H9 (cell line): ENCODE data around the gene LIMS4. TPM values are rescaled to one million over a fixed set of nuclear protein-coding genes. Genes with fewer than 3 reads are reported as not detected.
"Not testable (repeated sequence)": the region's sequence is repeated elsewhere in the genome, so short reads cannot be mapped to it uniquely, and the experiment has no call there.

Experiments
- DNase-seq: peaks from one replicate; pipeline ENCODE4 v3.0.0-alpha.2; 2017
- H2AFZ ChIP-seq: one replicate; pipeline ENCODE4 v1.6.1; 2013; ENCODE audit warnings: mild to moderate bottlenecking, low read length, control low read depth, moderate library complexity
- H2AK5ac ChIP-seq: 2 replicates; pipeline ENCODE4 v1.6.1; 2013; ENCODE audit warnings: low read length, control low read depth, mixed read lengths; ENCODE audit not compliant: insufficient read length
- H2BK120ac ChIP-seq: one replicate; pipeline ENCODE4 v1.6.1; 2013; ENCODE audit warnings: low read depth, mild to moderate bottlenecking, low read length, control low read depth, inconsistent platforms; ENCODE audit not compliant: poor library complexity, severe bottlenecking
- H2BK12ac ChIP-seq: 2 replicates; pipeline ENCODE4 v1.6.1; 2013; ENCODE audit warnings: low read length, control low read depth, mixed read lengths, low read depth; ENCODE audit not compliant: insufficient read length
- H2BK15ac ChIP-seq: 2 replicates; pipeline ENCODE4 v1.6.1; 2013; ENCODE audit warnings: low read depth, low read length, control low read depth
- H2BK20ac ChIP-seq: one replicate; pipeline ENCODE4 v1.6.1; 2013; ENCODE audit warnings: low read depth, mild to moderate bottlenecking, low read length, control low read depth, inconsistent platforms; ENCODE audit not compliant: poor library complexity, severe bottlenecking
- H2BK5ac ChIP-seq: 2 replicates; pipeline ENCODE4 v1.6.1; 2013; ENCODE audit warnings: low read length, control low read depth, mixed read lengths; ENCODE audit not compliant: insufficient read length
- H3K14ac ChIP-seq: 2 replicates; pipeline ENCODE4 v1.6.1; 2013; ENCODE audit warnings: low read length, control low read depth; ENCODE audit not compliant: insufficient read depth
- H3K18ac ChIP-seq: 2 replicates; pipeline ENCODE4 v1.6.1; 2013; ENCODE audit warnings: low read depth, mild to moderate bottlenecking, mixed read lengths, low read length, control low read depth; ENCODE audit not compliant: insufficient read length
- H3K23ac ChIP-seq: 2 replicates; pipeline ENCODE4 v1.6.1; 2013; ENCODE audit warnings: low read length, control low read depth, mixed read lengths, low read depth; ENCODE audit not compliant: insufficient read length
- H3K23me2 ChIP-seq: 2 replicates; pipeline ENCODE4 v1.6.1; 2013; ENCODE audit warnings: low read depth, mild to moderate bottlenecking, mixed read lengths, low read length, control low read depth; ENCODE audit not compliant: insufficient read length, poor library complexity, severe bottlenecking
- H3K27ac ChIP-seq: 2 replicates; pipeline ENCODE4 v1.5.1; 2013; ENCODE audit warnings: low read length, control low read depth, mixed read lengths, low read depth; ENCODE audit not compliant: insufficient read length
- H3K27me3 ChIP-seq: 2 replicates; pipeline ENCODE4 v1.6.1; 2013; ENCODE audit warnings: low read length, control low read depth, inconsistent platforms; ENCODE audit not compliant: insufficient read depth
- H3K4ac ChIP-seq: 2 replicates; pipeline ENCODE4 v1.6.1; 2013; ENCODE audit warnings: low read depth, mild to moderate bottlenecking, control low read depth, inconsistent platforms, low read length, moderate library complexity
- H3K4me1 ChIP-seq: 2 replicates; pipeline ENCODE4 v1.6.1; 2013; ENCODE audit warnings: low read length, control low read depth, inconsistent platforms; ENCODE audit not compliant: insufficient read depth
- H3K4me2 ChIP-seq: 2 replicates; pipeline ENCODE4 v1.6.1; 2013; ENCODE audit warnings: low read length, control low read depth, mixed read lengths; ENCODE audit not compliant: insufficient read length, insufficient read depth
- H3K56ac ChIP-seq: 2 replicates; pipeline ENCODE4 v1.6.1; 2013; ENCODE audit warnings: low read depth, mild to moderate bottlenecking, mixed read lengths, low read length, control low read depth; ENCODE audit not compliant: insufficient read length
- H3K79me1 ChIP-seq: 2 replicates; pipeline ENCODE4 v1.6.1; 2013; ENCODE audit warnings: low read depth, mild to moderate bottlenecking, moderate library complexity, low read length, control low read depth, inconsistent platforms; ENCODE audit not compliant: insufficient read depth, poor library complexity, severe bottlenecking
- H3K79me2 ChIP-seq: 2 replicates; pipeline ENCODE4 v1.6.1; 2013; ENCODE audit warnings: low read length, control low read depth, inconsistent platforms; ENCODE audit not compliant: insufficient read depth
- H3K9ac ChIP-seq: 2 replicates; pipeline ENCODE4 v1.6.1; 2013; ENCODE audit warnings: low read length, control low read depth, mixed read lengths; ENCODE audit not compliant: insufficient read length; ENCODE audit errors: extremely low read depth
- H3K9me3 ChIP-seq: one replicate; pipeline ENCODE4 v1.6.1; 2013; ENCODE audit warnings: low read depth, low read length, inconsistent platforms; ENCODE audit not compliant: control insufficient read depth
- H3T11ph ChIP-seq: one replicate; pipeline ENCODE4 v1.6.1; 2013; ENCODE audit warnings: mild to moderate bottlenecking, low read length, control low read depth, inconsistent platforms
- H4K20me1 ChIP-seq: one replicate; pipeline ENCODE4 v1.6.1; 2013; ENCODE audit not compliant: control insufficient read depth, insufficient read length, insufficient read depth
- H4K5ac ChIP-seq: 2 replicates; pipeline ENCODE4 v1.6.1; 2013; ENCODE audit warnings: low read depth, mild to moderate bottlenecking, mixed read lengths, low read length, control low read depth; ENCODE audit not compliant: insufficient read length
- H4K8ac ChIP-seq: replicated peaks from 2 replicates; pipeline ENCODE4 v1.6.1; 2013; ENCODE audit warnings: low read length, control low read depth, mixed read lengths, low read depth; ENCODE audit not compliant: insufficient read length
- H4K91ac ChIP-seq: 2 replicates; pipeline ENCODE4 v1.6.1; 2013; ENCODE audit warnings: low read depth, mild to moderate bottlenecking, moderate library complexity, mixed read lengths, low read length, control low read depth; ENCODE audit not compliant: insufficient read length
- H3K27ac Mint-ChIP-seq, 3 experiments: 2 replicates in 2 of 3; 3 replicates in 1 of 3; pipeline ENCODE4 v1.8.0; 2020 to 2021; ENCODE audit warnings: mixed read lengths in 3 of 3, mild to moderate bottlenecking in 1 of 3, moderate library complexity in 1 of 3
- H3K27me3 Mint-ChIP-seq: 2 replicates; pipeline ENCODE4 v1.8.0; 2021; ENCODE audit warnings: low read depth, mild to moderate bottlenecking, moderate library complexity, mixed read lengths
- H3K36me3 Mint-ChIP-seq, 3 experiments: 2 replicates in 2 of 3; 3 replicates in 1 of 3; pipeline ENCODE4 v1.8.0; 2020 to 2021; ENCODE audit warnings: low read depth in 3 of 3, mixed read lengths in 3 of 3; ENCODE audit not compliant: insufficient read depth in 1 of 3
- H3K4me1 Mint-ChIP-seq, 2 experiments: 2 replicates each; pipeline ENCODE4 v1.8.0; 2020; ENCODE audit warnings: mixed read lengths in 2 of 2
- H3K4me3 Mint-ChIP-seq, 2 experiments: 2 replicates in 1 of 2; 3 replicates in 1 of 2; pipeline ENCODE4 v1.8.0; 2020 to 2021; ENCODE audit warnings: mild to moderate bottlenecking in 2 of 2, mixed read lengths in 2 of 2, moderate library complexity in 1 of 2
- H3K9me3 Mint-ChIP-seq, 2 experiments: 2 replicates in 1 of 2; 3 replicates in 1 of 2; pipeline ENCODE4 v1.8.0; 2020; ENCODE audit warnings: mild to moderate bottlenecking in 2 of 2, mixed read lengths in 2 of 2, moderate library complexity in 1 of 2
- WGBS: extraction: QIAGEN DNeasy Blood & Tissue Kit; methylation state at CpG from one replicate; pipeline ENCODE4 v1.1.7; 2013; ENCODE audit warnings: missing lambda C conversion rate, low lambda C conversion rate, mixed read lengths; ENCODE audit not compliant: insufficient read length; ENCODE audit errors: extremely low coverage; 5-methylcytosine and 5-hydroxymethylcytosine counted together
- long read RNA-seq: library from polyadenylated mRNA; unstranded; transcript quantifications from one replicate; pipeline ENCODE4 v2.0.0, GENCODE V29; 2020
- total RNA-seq: library from RNA; stranded (reverse); gene quantifications from 2 replicates; pipeline ENCODE4 v1.2.1, GENCODE V29; 2021

Gene LIMS4, protein sequence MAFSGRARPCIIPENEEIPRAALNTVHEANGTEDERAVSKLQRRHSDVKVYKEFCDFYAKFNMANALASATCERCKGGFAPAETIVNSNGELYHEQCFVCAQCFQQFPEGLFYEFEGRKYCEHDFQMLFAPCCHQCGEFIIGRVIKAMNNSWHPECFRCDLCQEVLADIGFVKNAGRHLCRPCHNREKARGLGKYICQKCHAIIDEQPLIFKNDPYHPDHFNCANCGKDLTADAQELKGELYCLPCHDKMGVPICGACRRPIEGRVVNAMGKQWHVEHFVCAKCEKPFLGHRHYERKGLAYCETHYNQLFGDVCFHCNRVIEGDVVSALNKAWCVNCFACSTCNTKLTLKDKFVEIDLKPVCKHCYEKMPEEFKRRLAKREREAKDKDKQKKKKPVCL
- total RNA-seq, result 0.55 and 0.70 TPM in 2 replicates
- long read RNA-seq, result 0 reads

DNA sequence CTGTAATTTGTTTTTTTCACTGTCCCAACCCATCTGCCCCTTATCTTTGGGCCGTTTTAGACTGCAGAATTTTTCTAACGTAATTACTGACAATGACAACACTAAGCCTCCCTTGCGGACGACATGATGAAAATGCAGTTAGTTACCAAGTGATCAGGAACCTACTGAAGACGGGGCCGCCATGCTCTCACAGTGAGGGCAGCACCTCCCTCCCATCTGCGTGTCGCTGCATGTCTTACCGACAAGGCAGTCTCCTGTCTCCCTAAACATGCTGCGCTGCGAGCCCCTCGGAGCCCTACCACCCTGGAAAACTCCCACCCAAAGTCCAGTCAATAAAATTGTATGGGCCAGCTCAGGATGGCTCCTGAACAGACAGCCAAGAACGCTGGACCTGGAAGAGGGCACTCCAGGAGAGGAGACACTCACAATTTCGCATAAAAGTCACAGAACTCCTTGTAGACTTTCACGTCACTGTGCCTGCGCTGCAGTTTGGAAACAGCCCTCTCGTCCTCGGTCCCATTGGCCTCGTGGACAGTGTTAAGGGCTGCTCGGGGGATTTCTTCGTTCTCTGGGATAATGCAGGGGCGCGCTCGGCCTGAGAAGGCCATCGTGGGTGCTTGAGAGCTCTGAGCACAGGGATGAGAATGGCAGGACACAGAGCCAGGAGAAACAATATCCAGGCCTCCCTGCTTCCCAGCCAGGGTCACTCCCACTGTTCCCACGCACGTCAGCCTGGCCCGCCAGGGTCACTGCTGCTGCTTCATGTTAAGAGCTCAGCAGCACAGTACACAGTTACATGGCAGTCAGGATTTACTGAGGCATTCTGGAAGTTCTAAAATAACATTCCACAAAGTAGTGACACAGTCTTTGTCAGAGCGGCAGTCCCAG is at the start of gene LIMS4:
LIMS4 (minus strand) TSS at position 646 of the 888 bp plus-strand sequence; CDS start at position 608, 38 bp downstream.
- H3K9ac ChIP-seq, H3K27me3 ChIP-seq, H3K9me3 Mint-ChIP-seq, H3K14ac ChIP-seq, H3K23ac ChIP-seq, H3K79me1 ChIP-seq, H3K9me3 ChIP-seq, H4K91ac ChIP-seq, H3K4me1 ChIP-seq, H3T11ph ChIP-seq, H2BK15ac ChIP-seq, H3K79me2 ChIP-seq, H3K18ac ChIP-seq, H3K4me2 ChIP-seq, H3K23me2 ChIP-seq, H4K8ac ChIP-seq, H3K36me3 Mint-ChIP-seq, H2BK120ac ChIP-seq, H3K4me3 Mint-ChIP-seq, H3K4ac ChIP-seq, H3K4me1 Mint-ChIP-seq, H2BK12ac ChIP-seq, H2BK20ac ChIP-seq, H3K27ac Mint-ChIP-seq, DNase-seq, H3K27me3 Mint-ChIP-seq, H3K27ac ChIP-seq, H3K56ac ChIP-seq, H2AFZ ChIP-seq, H4K20me1 ChIP-seq, H2BK5ac ChIP-seq, H2AK5ac ChIP-seq, H4K5ac ChIP-seq: not testable (repeated sequence)
- WGBS, result no CpG with 5 or more reads among the region's 29 CpGs

DNA sequence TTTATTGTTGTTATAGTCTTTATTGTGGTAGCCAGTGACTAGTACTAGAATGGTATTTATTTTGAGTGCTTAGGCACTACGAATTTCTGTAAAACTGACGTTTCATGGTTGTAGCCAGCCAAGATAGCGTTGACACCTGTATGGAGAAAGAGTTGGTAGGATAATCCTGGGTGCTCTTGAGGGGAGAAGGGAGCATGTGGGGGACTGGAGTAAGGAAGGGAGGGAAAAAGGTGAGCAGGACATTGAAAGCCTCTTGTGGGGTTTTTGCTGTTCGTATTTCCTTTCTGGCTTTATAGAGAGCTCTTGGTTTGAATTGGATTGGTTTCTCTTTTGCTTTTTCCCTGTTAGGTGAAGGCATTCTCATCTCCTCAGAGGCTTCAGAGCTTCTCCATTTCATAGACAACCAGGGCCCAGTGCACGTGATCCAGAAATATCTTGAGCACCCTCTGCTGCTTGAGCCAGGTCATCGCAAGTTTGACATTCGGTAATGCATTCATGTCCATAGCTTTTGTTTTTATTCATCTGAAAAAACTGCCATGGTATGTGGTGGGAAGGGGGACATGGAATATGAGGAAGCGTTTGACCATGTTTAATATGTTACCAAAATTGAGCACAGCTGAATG is 27.2 kb upstream of the LIMS4 start:
- not testable (repeated sequence) for H3K27ac Mint-ChIP-seq, H3K36me3 Mint-ChIP-seq, H3K4me3 Mint-ChIP-seq, DNase-seq, H3K9ac ChIP-seq, H3K14ac ChIP-seq, H3K23ac ChIP-seq, H3T11ph ChIP-seq, H2BK15ac ChIP-seq, H3K4me2 ChIP-seq, H3K18ac ChIP-seq, H2BK120ac ChIP-seq, H3K23me2 ChIP-seq, H3K27ac ChIP-seq, H3K4me1 ChIP-seq, H3K27me3 ChIP-seq, H2AFZ ChIP-seq, H3K79me1 ChIP-seq, H3K4ac ChIP-seq, H3K56ac ChIP-seq, H2BK12ac ChIP-seq, H2BK5ac ChIP-seq, H3K9me3 Mint-ChIP-seq, H2BK20ac ChIP-seq, H3K9me3 ChIP-seq, H4K5ac ChIP-seq, H4K20me1 ChIP-seq, H3K27me3 Mint-ChIP-seq, H4K91ac ChIP-seq, H3K79me2 ChIP-seq, H3K4me1 Mint-ChIP-seq, H2AK5ac ChIP-seq, H4K8ac ChIP-seq
- no CpG with 5 or more reads among the region's 8 CpGs for WGBS
